ENCODE data around the gene PXN.

PXN gene

GRCh38 chr12:120292411-120292660 lies 26.8 kb upstream of the PXN start (continued):
- TF ChIP-seq ZNF645 (tag by site-specific recombination; IDR thresholded peaks at IDR 0.05) (peak; percentile 60; the same call in 1 of the 2 replicates), ZNF138 (tag by site-specific recombination; IDR thresholded peaks at IDR 0.05; ENCODE audit: borderline replicate concordance) (no peak), ZNF791 (tag by site-specific recombination; IDR thresholded peaks at IDR 0.05) (no peak), PRDM4 (tag by site-specific recombination; IDR thresholded peaks at IDR 0.05) (no peak), ZNF513 (tag by site-specific recombination; IDR thresholded peaks at IDR 0.05) (no peak), ZNF658 (tag by site-specific recombination; IDR thresholded peaks at IDR 0.05) (no peak), ZNF157 (tag by site-specific recombination; IDR thresholded peaks at IDR 0.05) (no peak), PRDM6 (tag by site-specific recombination; IDR thresholded peaks at IDR 0.05) (no peak), ZNF423 (tag by site-specific recombination; IDR thresholded peaks at IDR 0.05) (no peak), ZNF677 (tag by site-specific recombination; IDR thresholded peaks at IDR 0.05) (no peak), ZNF521 (tag by site-specific recombination; IDR thresholded peaks at IDR 0.05) (no peak), ZEB2 (tag by site-specific recombination; IDR thresholded peaks at IDR 0.05) (no peak), ZNF623 (tag by site-specific recombination; IDR thresholded peaks at IDR 0.05) (0 out of 2 replicates have a peak, but pooled peaks have one; percentile 8), ZSCAN16 (tag by site-specific recombination; IDR thresholded peaks at IDR 0.05) (no peak), ZNF777 (tag by site-specific recombination; IDR thresholded peaks at IDR 0.05; ENCODE audit: borderline replicate concordance) (no peak), ZBTB1 (tag by site-specific recombination; IDR thresholded peaks at IDR 0.05) (0 out of 2 replicates have a peak, but pooled peaks have one; percentile 86), OVOL3 (tag by site-specific recombination; IDR thresholded peaks at IDR 0.05) (no peak; the same call in none of the 2 replicates), ZNF112 (tag by site-specific recombination; IDR thresholded peaks at IDR 0.05) (no peak), ZNF404 (tag by site-specific recombination; IDR thresholded peaks at IDR 0.05) (no peak), KLF8 (tag by site-specific recombination; IDR thresholded peaks at IDR 0.05) (no peak), ZSCAN23 (tag by site-specific recombination; IDR thresholded peaks at IDR 0.05) (peak; percentile 10; the same call in 1 of the 2 replicates), ZNF510 (tag by site-specific recombination; IDR thresholded peaks at IDR 0.05; ENCODE audit: insufficient replicate concordance) (no peak), ZNF654 (tag by site-specific recombination; IDR thresholded peaks at IDR 0.05; ENCODE audit: low read depth) (no peak), ZSCAN4 (tag by site-specific recombination; IDR thresholded peaks at IDR 0.05) (no peak), ZNF792 (tag by site-specific recombination; IDR thresholded peaks at IDR 0.05) (no peak; the same call in none of the 2 replicates), ZNF768 (tag by site-specific recombination; IDR thresholded peaks at IDR 0.05) (no peak; the same call in 1 of the 2 replicates), ZNF10 (tag by site-specific recombination; IDR thresholded peaks at IDR 0.05) (no peak)
- TF ChIP-seq, protein P1, sequence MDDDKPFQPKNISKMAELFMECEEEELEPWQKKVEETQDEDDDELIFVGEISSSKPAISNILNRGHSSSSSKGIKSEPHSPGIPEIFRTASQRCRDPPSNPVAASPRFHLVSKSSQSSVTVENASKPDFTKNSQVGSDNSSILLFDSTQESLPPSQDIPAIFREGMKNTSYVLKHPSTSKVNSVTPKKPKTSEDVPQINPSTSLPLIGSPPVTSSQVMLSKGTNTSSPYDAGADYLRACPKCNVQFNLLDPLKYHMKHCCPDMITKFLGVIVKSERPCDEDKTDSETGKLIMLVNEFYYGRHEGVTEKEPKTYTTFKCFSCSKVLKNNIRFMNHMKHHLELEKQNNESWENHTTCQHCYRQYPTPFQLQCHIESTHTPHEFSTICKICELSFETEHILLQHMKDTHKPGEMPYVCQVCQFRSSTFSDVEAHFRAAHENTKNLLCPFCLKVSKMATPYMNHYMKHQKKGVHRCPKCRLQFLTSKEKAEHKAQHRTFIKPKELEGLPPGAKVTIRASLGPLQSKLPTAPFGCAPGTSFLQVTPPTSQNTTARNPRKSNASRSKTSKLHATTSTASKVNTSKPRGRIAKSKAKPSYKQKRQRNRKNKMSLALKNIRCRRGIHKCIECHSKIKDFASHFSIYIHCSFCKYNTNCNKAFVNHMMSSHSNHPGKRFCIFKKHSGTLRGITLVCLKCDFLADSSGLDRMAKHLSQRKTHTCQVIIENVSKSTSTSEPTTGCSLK (tag by site-specific recombination; IDR thresholded peaks at IDR 0.05) = no peak
- TF ChIP-seq, protein P2, sequence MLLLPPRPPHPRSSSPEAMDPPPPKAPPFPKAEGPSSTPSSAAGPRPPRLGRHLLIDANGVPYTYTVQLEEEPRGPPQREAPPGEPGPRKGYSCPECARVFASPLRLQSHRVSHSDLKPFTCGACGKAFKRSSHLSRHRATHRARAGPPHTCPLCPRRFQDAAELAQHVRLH (tag by site-specific recombination; IDR thresholded peaks at IDR 0.05) = no peak
- TF ChIP-seq, protein P3, sequence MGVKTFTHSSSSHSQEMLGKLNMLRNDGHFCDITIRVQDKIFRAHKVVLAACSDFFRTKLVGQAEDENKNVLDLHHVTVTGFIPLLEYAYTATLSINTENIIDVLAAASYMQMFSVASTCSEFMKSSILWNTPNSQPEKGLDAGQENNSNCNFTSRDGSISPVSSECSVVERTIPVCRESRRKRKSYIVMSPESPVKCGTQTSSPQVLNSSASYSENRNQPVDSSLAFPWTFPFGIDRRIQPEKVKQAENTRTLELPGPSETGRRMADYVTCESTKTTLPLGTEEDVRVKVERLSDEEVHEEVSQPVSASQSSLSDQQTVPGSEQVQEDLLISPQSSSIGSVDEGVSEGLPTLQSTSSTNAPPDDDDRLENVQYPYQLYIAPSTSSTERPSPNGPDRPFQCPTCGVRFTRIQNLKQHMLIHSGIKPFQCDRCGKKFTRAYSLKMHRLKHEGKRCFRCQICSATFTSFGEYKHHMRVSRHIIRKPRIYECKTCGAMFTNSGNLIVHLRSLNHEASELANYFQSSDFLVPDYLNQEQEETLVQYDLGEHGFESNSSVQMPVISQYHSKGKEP (tag by site-specific recombination; IDR thresholded peaks at IDR 0.05) = no peak

All from HEK293 (cell line).